ENCODE measurements around the gene NUDT13. TPM values are rescaled to one million over a fixed set of nuclear protein-coding genes. Genes with fewer than 3 reads are reported as not detected.

The NUDT13 gene
- total and polyA plus RNA-seq, 2 of the 4 experiments (the other 2 are of a cell fraction): 0.90 to 1.7 TPM

DNA sequence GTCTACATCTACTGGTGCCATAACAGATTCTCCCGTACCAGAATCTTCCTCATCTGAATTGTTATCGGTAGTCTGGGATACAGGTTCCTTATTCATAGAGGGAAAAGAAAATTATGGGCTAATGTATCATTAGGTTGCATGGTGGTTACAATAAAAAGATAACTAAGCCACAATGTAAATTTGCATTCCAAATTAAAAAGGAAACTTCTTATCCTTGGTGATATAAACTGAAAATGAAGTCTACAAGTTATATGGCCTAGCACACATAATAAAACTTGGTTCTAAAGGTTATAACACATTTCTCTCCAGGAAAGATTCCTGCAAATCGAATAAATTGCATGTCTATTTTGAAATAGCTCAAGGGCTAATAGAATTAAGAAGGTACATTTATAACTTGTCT lies 24.5 kb downstream of the NUDT13 start:
- Histone ChIP-seq H3K14ac (replicated peaks; ENCODE audit: low read depth, low read length) (no peak overlapping the region), H4K20me1 (ENCODE audit: insufficient read depth, low read length) (no peaks in the 10 kb centered on the region), H3K27ac (ENCODE audit: insufficient read depth, low read length) (no peak overlapping the region), H3K4me3 (ENCODE audit: insufficient read depth, low read depth, low read length) (no peak overlapping the region), H2BK20ac (ENCODE audit: low read depth, low read length) (no peak overlapping the region), H2BK5ac (ENCODE audit: low read depth, low read length, poor library complexity, severe bottlenecking) (no peak overlapping the region), H3K4me2 (ENCODE audit: low read depth, low read length) (no peak overlapping the region), H4K91ac (ENCODE audit: insufficient read depth, low read depth, low read length) (no peak overlapping the region), H3K9me1 (ENCODE audit: insufficient read depth, low read length) (0 out of 2 replicates have a peak, but pooled peaks cover 7% of the 10 kb centered on the region), H3K36me3 (ENCODE audit: control insufficient read depth, insufficient read depth, low read length) (peaks cover 37% of the 10 kb centered on the region), H2BK120ac (ENCODE audit: low read depth, low read length) (no peak overlapping the region), H3K4ac (ENCODE audit: low read depth, low read length) (no peak overlapping the region), H3K23ac (ENCODE audit: low read depth, low read length) (no peak overlapping the region), H3K9me3 (ENCODE audit: control insufficient read depth, insufficient read depth, low read length) (no peaks in the 10 kb centered on the region), H3K9ac (ENCODE audit: low read depth, low read length) (no peak overlapping the region), H3K56ac (ENCODE audit: extremely low read depth, insufficient read depth, low read length) (no peak overlapping the region), H2AK5ac (ENCODE audit: low read depth, low read length) (no peak overlapping the region), H3K27me3 (ENCODE audit: control insufficient read depth, insufficient read depth, low read length) (no peaks in the 10 kb centered on the region), H4K5ac (ENCODE audit: low read depth, low read length) (no peak overlapping the region), H2AK9ac (replicated peaks; ENCODE audit: low read depth, low read length, poor library complexity) (no peak overlapping the region), H3K4me1 (ENCODE audit: control insufficient read depth, insufficient read depth, low read length) (no peaks in the 10 kb centered on the region), H2AFZ (replicated peaks; ENCODE audit: low read length, poor library complexity) (no peak overlapping the region), H3K18ac (ENCODE audit: low read depth, low read length) (no peak overlapping the region), H3K79me1 (ENCODE audit: low read depth in 1 of 2, low read length in 2 of 2) (peaks cover 7 to 9% of the 10 kb centered on the region in 2 experiments; a peak in 3 of 4 replicates), H2BK15ac (ENCODE audit: low read depth, low read length) (no peak overlapping the region), H4K8ac (ENCODE audit: low read depth in 2 of 2, low read length in 2 of 2) (no peak overlapping the region)
- in situ Hi-C loops (cut with MboI; ENCODE audit: low sequenced_read_pairs) (no loop called here), dilution Hi-C loops (cut with HindIII; ENCODE audit: low sequenced_read_pairs, unreplicated experiment) (no loop called here), intact Hi-C loops (cut with micrococcal nuclease) (no loop called here)
- TF ChIP-seq MXI1 (IDR thresholded peaks at IDR 0.05; ENCODE audit: borderline replicate concordance, low read depth, low read length): no peak
- TF ChIP-seq MAZ (IDR thresholded peaks at IDR 0.05; ENCODE audit: borderline replicate concordance, low read depth, low read length): no peak
- TF ChIP-seq, protein P1, sequence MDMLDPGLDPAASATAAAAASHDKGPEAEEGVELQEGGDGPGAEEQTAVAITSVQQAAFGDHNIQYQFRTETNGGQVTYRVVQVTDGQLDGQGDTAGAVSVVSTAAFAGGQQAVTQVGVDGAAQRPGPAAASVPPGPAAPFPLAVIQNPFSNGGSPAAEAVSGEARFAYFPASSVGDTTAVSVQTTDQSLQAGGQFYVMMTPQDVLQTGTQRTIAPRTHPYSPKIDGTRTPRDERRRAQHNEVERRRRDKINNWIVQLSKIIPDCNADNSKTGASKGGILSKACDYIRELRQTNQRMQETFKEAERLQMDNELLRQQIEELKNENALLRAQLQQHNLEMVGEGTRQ (IDR thresholded peaks at IDR 0.05; ENCODE audit: low read depth, low read length): no peak
- no peak for TF ChIP-seq RAD21 (IDR thresholded peaks at IDR 0.05; ENCODE audit: low read length)
- POLR2A ChIA-PET (ENCODE audit: unreplicated experiment): no interaction called here
- no peak for DNase-seq
- BruUV-seq (replicated peaks): no TSS peak
- ATAC-seq (ENCODE audit: low read depth): no peak
- WGBS, 2 experiments (ENCODE audit: extremely low coverage in 2 of 2, insufficient read length in 1 of 2): no CpG with 5 or more reads among the region's 3 CpGs
- CTCF ChIA-PET: no interaction called here
